HEK293 (cell line): Measurements from ENCODE around the gene ZKSCAN3.

Experiments
- CTCF ChIA-PET: fragments of 350-600 bp; formaldehyde crosslinking; extraction: SDS; loops from one replicate; lab custom pipeline; 2021; ENCODE audit warnings: antibody characterized with exemption; lab: Yijun Ruan, JAX
- POLR2A ChIA-PET: fragments of 300-600 bp; formaldehyde crosslinking; extraction: SDS; loops from one replicate; lab custom pipeline; 2020; ENCODE audit warnings: antibody characterized with exemption, inconsistent platforms; lab: Yijun Ruan, JAX
- H3K27ac ChIP-seq: fragments of 200-500 bp; sonication (Bioruptor generic); 2 replicates; pipeline ENCODE4 v1.5.1; 2014; ENCODE audit warnings: low read depth, low read length, control low read depth, inconsistent platforms; ENCODE audit errors: extremely low read depth
- H3K36me3 ChIP-seq, 2 experiments: fragments of 200-500 bp in 1 of 2; sonication (Bioruptor generic) in 1 of 2; 1 replicate in 1 of 2; 2 replicates in 1 of 2; pipeline ENCODE4 v1.5.1; 2014 to 2017; ENCODE audit warnings: inconsistent platforms in 2 of 2, low read length in 2 of 2; ENCODE audit not compliant: control insufficient read depth in 2 of 2, insufficient read depth in 1 of 2
- H3K4me1 ChIP-seq: fragments of 200-500 bp; sonication (Bioruptor generic); 2 replicates; pipeline ENCODE4 v1.5.1; 2014; ENCODE audit warnings: mild to moderate bottlenecking, low read length, inconsistent platforms; ENCODE audit not compliant: control insufficient read depth, insufficient read depth
- H3K4me3 ChIP-seq: 2 replicates; pipeline ENCODE4 v1.5.1; 2011; ENCODE audit warnings: low read depth, mild to moderate bottlenecking, control low read depth, low read length, moderate library complexity
- H3K9me3 ChIP-seq: fragments of 200-500 bp; sonication (Bioruptor generic); 2 replicates; pipeline ENCODE4 v1.5.1; 2014; ENCODE audit warnings: low read depth, low read length, inconsistent platforms; ENCODE audit not compliant: control insufficient read depth, insufficient read depth
- ATF2 ChIP-seq: fragments of 450-650 bp; formaldehyde crosslinking; IDR thresholded peaks from 2 replicates; pipeline ENCODE4 v1.5.1; 2016; ENCODE audit warnings: missing biosample characterization, missing genetic modification characterization, low read depth
- BCL6B ChIP-seq: fragments of 450-650 bp; formaldehyde crosslinking; IDR thresholded peaks from 2 replicates; pipeline ENCODE4 v1.5.1; 2017; ENCODE audit warnings: missing biosample characterization, missing genetic modification characterization
- EGR2 ChIP-seq: fragments of 450-650 bp; formaldehyde crosslinking; IDR thresholded peaks from 2 replicates; pipeline ENCODE4 v1.5.1; 2016; ENCODE audit warnings: low read depth, missing biosample characterization, missing genetic modification characterization
- KLF9 ChIP-seq: fragments of 450-650 bp; formaldehyde crosslinking; IDR thresholded peaks from 2 replicates; pipeline ENCODE4 v1.5.1; 2016; ENCODE audit warnings: missing biosample characterization, missing genetic modification characterization, low read depth
- PATZ1 ChIP-seq: fragments of 450-650 bp; formaldehyde crosslinking; IDR thresholded peaks from 2 replicates; pipeline ENCODE4 v1.5.1; 2016; ENCODE audit warnings: missing biosample characterization, missing genetic modification characterization
- PRDM10 ChIP-seq: fragments of 450-650 bp; formaldehyde crosslinking; IDR thresholded peaks from 2 replicates; pipeline ENCODE4 v1.5.1; 2016; ENCODE audit warnings: missing biosample characterization, missing genetic modification characterization
- SCRT2 ChIP-seq: fragments of 450-650 bp; formaldehyde crosslinking; IDR thresholded peaks from 2 replicates; pipeline ENCODE4 v1.5.1; 2016; ENCODE audit warnings: missing biosample characterization, missing genetic modification characterization
- SP3 ChIP-seq: fragments of 450-650 bp; formaldehyde crosslinking; IDR thresholded peaks from 2 replicates; pipeline ENCODE4 v1.5.1; 2016; ENCODE audit warnings: missing biosample characterization, missing genetic modification characterization
- ZBTB20 ChIP-seq: fragments of 450-650 bp; formaldehyde crosslinking; IDR thresholded peaks from 2 replicates; pipeline ENCODE4 v1.5.1; 2016; ENCODE audit warnings: missing biosample characterization, missing genetic modification characterization
- ZBTB48 ChIP-seq: fragments of 450-650 bp; formaldehyde crosslinking; IDR thresholded peaks from 2 replicates; pipeline ENCODE4 v1.5.1; 2016; ENCODE audit warnings: missing biosample characterization, missing genetic modification characterization
- ZEB2 ChIP-seq: fragments of 450-650 bp; formaldehyde crosslinking; IDR thresholded peaks from 2 replicates; pipeline ENCODE4 v1.5.1; 2016; ENCODE audit warnings: missing biosample characterization, missing genetic modification characterization
- ZNF10 ChIP-seq: fragments of 450-650 bp; formaldehyde crosslinking; IDR thresholded peaks from 2 replicates; pipeline ENCODE4 v1.5.1; 2017; ENCODE audit warnings: missing biosample characterization, missing genetic modification characterization
- ZNF112 ChIP-seq: fragments of 450-650 bp; formaldehyde crosslinking; IDR thresholded peaks from 2 replicates; pipeline ENCODE4 v1.5.0; 2017; ENCODE audit warnings: missing biosample characterization, missing genetic modification characterization
- ZNF133 ChIP-seq: fragments of 450-650 bp; formaldehyde crosslinking; IDR thresholded peaks from 2 replicates; pipeline ENCODE4 v1.5.1; 2016; ENCODE audit warnings: missing biosample characterization, missing genetic modification characterization
- ZNF202 ChIP-seq: fragments of 450-650 bp; formaldehyde crosslinking; IDR thresholded peaks from 2 replicates; pipeline ENCODE4 v1.5.1; 2016; ENCODE audit warnings: missing biosample characterization, missing genetic modification characterization, borderline replicate concordance
- ZNF214 ChIP-seq: fragments of 450-650 bp; formaldehyde crosslinking; IDR thresholded peaks from 2 replicates; pipeline ENCODE4 v1.5.1; 2017; ENCODE audit warnings: missing biosample characterization, mild to moderate bottlenecking, missing genetic modification characterization, borderline replicate concordance
- ZNF580 ChIP-seq: fragments of 450-650 bp; formaldehyde crosslinking; IDR thresholded peaks from 2 replicates; pipeline ENCODE4 v1.5.1; 2016; ENCODE audit warnings: missing biosample characterization, missing genetic modification characterization
- ZNF645 ChIP-seq: fragments of 450-650 bp; formaldehyde crosslinking; IDR thresholded peaks from 2 replicates; pipeline ENCODE4; 2016; ENCODE audit warnings: missing biosample characterization, missing genetic modification characterization
- ZNF660 ChIP-seq: fragments of 450-650 bp; IDR thresholded peaks from 2 replicates; pipeline ENCODE4 v1.5.1; 2018; ENCODE audit warnings: missing biosample characterization, mild to moderate bottlenecking, missing genetic modification characterization
- ZNF677 ChIP-seq: fragments of 450-650 bp; IDR thresholded peaks from 2 replicates; pipeline ENCODE4 v1.5.0; 2018; ENCODE audit warnings: missing biosample characterization, mild to moderate bottlenecking, missing genetic modification characterization, moderate library complexity
- ZNF692 ChIP-seq: fragments of 450-650 bp; formaldehyde crosslinking; IDR thresholded peaks from 2 replicates; pipeline ENCODE4 v1.5.1; 2016; ENCODE audit warnings: missing biosample characterization, missing genetic modification characterization
- ZSCAN30 ChIP-seq: fragments of 450-650 bp; IDR thresholded peaks from 2 replicates; pipeline ENCODE4 v1.5.1; 2018; ENCODE audit warnings: missing biosample characterization, mild to moderate bottlenecking, missing genetic modification characterization, moderate library complexity
- ZSCAN5A ChIP-seq: fragments of 450-650 bp; formaldehyde crosslinking; IDR thresholded peaks from 2 replicates; pipeline ENCODE4 v1.5.1; 2016; ENCODE audit warnings: missing biosample characterization, missing genetic modification characterization

The ZKSCAN3 gene

GRCh38 chr6:28335564-28336283 lies 14.0 kb upstream of the ZKSCAN3 start, which contains the start of gene ZSCAN31:
ZSCAN31 (minus strand) TSS chr6:28336148; CDS start chr6:28329683, 6,465 bp downstream.
- H3K4me3 ChIP-seq = peak within 1 kb of the TSS; percentile 78
- CTCF ChIA-PET = interaction anchor here (0.6 to 0.8 kb wide), 3 partner anchors 20 to 54 kb away, joined by 3 to 7 read pairs (median 3); partner anchors contain the start of gene PGBD1
- H3K9me3 ChIP-seq = no peaks in the 10 kb centered on the region
- POLR2A ChIA-PET = interaction anchor here (0.6 to 4.0 kb wide), 33 partner anchors 10 to 1779 kb away, joined by 3 to 37 read pairs (median 4); partner anchors contain the start of genes PGBD1, ZKSCAN3, ZKSCAN4 and ZKSCAN8
- H3K27ac ChIP-seq = peak within 1 kb of the TSS; percentile 88
- H3K36me3 ChIP-seq = no peaks in the 10 kb centered on the region
- H3K4me1 ChIP-seq = peaks cover 4% of the 10 kb centered on the region; the same call in 1 of the 2 replicates
- peak; percentile 92 for TF ChIP-seq PATZ1 (tag by site-specific recombination)
- peak; percentile 55; the same call in 1 of the 2 replicates for TF ChIP-seq ATF2 (tag by site-specific recombination)
- TF ChIP-seq ZNF10 (tag by site-specific recombination) = peak; percentile 78
- no peak for TF ChIP-seq ZNF645 (tag by site-specific recombination)
- peak; percentile 82 for TF ChIP-seq ZBTB20
- TF ChIP-seq ZBTB48 (tag by site-specific recombination) = peak; percentile 84
- TF ChIP-seq ZNF214 = no peak
- peak; percentile 40 for TF ChIP-seq ZNF660 (tag by site-specific recombination)
- TF ChIP-seq SCRT2 = peak; percentile 71; the same call in 1 of the 2 replicates
- no peak for TF ChIP-seq ZNF202 (tag by site-specific recombination)
- no peak for TF ChIP-seq ZNF112 (tag by site-specific recombination)
- peak; percentile 59; the same call in 1 of the 2 replicates for TF ChIP-seq ZNF692 (tag by site-specific recombination)
- peak; percentile 78 for TF ChIP-seq PRDM10 (tag by site-specific recombination)
- TF ChIP-seq ZNF677 = no peak
- TF ChIP-seq KLF9 (tag by site-specific recombination) = peak; percentile 85
- peak; percentile 69 for TF ChIP-seq SP3 (tag by site-specific recombination)
- TF ChIP-seq ZNF133 (tag by site-specific recombination) = no peak
- peak; percentile 79 for TF ChIP-seq ZSCAN30
- peak; percentile 93 for TF ChIP-seq BCL6B (tag by site-specific recombination)
- TF ChIP-seq ZSCAN5A (tag by site-specific recombination) = no peak
- TF ChIP-seq EGR2 (tag by site-specific recombination) = peak; percentile 89
- TF ChIP-seq ZNF580 = 0 out of 2 replicates have a peak, but pooled peaks have one; percentile 15
- peak; percentile 81 for TF ChIP-seq ZEB2
